Midbrain (tissue), 1 donor: ENCODE results near the gene SEC16B.

ENCODE experiments used
- DNase-seq: peaks from one replicate; lab custom pipeline; 2025; lab: John Stamatoyannopoulos, UW

Gene SEC16B

DNA sequence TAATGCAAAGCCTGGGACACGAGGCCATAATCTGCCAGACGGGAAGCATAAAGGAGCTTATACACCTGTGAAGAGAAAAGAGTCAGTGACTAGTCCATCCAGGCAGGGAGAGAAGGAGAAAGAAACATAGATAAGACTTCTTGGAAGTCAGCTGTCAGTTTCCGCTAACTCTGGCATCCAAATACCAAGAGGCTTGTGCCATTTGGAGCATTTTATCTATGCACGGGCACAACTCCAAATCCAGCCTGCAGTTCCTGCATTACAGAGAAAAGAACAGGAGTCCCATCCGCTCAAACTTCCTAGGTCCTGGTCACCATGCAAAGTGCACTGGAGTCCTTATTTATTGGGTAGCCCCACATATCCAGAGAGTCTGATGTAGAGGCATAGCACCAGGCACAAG lies 27.9 kb downstream of the SEC16B start:
- no peak for DNase-seq

DNA sequence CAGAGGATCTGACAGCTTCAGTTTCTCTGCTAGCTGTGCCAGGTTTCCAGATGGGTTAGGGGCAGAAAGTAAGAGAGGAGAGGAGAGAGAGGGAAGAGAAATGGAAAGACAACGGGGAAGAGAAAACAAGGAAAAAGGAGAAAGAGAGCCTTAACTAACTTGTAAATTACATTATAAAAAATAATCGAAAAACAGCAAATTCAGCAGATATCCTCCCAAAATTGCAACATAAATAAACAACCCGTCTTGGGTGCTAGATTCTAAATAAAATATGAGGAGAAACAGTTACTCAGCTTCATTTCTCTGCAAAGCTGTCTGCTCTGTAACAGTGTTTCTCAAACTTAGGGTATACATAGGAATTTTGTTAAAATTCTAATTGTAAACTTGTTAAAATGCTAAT lies 29.2 kb downstream of the SEC16B start:
- no peak for DNase-seq

DNA sequence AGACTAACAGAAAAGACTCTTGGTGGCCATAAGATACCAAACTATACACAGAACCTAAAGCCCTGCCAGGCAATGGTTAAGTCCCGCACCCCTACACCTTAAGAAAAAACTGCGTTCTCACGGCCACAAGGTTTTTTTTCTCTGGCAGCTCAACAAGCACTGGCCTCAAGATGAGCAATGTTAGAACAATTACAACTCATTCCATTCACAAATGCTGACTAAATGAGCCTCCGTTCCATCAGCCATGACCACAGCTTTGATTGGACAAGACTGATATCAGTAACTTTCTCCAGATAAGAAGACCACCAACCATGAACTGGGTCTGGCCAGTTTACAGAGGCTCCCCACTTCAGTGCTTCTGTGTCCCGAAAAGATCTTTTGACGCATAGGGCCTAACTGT lies 31.9 kb downstream of the SEC16B start:
- no peak for DNase-seq

DNA sequence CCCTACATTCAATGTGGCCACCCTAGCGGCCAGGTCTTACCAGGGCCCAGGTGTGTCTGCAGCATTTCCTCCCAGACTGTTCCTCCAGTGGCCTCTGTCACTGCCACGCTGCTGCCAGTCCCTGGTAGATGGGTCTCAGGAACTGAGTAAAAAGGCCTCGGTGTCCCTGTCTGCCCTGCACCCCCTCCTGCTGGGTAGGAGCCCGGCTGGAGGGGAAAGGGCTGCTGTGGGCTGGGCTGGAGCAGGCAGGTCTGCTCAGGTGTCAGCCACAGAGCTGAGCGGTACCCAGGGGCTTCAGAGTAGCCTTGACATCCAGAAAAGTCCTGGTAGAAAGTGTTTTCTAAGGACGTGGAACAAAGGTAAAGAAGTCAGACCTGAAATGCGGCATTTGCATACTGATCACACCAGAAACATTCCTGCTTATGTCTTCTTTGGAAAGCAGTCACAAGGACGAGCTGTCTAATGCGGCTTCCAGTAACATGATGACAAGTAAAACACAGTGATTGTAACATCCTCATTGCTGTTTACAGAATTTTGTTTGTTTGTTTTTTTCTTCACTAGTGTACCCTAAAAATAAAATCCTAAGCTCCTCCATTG lies 32.6 kb downstream of the SEC16B start:
- no peak for DNase-seq

DNA sequence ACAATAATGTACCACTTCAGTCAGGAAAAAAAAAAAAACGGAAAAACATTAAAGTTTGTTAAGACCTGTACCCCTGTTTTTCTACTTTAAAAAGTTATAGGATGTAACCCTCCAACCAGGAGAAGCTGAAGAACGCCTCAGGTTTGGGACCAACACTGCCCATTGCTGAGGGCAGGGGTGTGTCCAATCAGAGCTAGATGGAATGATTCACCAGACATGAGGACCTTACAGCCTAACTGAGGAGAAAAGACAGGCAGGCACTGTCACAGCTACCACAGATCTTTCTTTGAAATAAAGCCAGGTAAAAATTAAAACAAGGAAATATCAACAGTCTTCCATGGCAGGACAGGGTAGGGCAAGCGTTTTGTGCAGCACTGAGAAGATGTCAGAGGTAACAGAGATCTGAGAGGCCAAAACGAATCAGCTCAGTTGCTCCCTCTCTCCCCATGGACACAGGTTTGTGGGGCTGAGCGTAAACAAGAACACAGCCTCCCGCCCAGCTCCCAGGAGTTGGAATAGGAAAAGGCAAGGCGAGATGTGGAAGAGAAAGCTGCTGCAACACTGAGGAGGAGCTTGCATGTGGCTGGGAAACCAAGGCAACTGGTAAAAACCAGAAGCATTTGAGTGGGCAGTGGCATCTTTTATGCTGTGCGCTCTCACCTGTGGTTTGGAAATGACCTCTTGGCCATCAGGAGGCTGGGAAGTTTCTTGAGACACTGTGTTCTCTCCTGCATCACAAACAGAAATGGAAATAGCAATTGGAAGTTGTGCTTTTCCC lies 34.0 kb downstream of the SEC16B start:
- no peak for DNase-seq

DNA sequence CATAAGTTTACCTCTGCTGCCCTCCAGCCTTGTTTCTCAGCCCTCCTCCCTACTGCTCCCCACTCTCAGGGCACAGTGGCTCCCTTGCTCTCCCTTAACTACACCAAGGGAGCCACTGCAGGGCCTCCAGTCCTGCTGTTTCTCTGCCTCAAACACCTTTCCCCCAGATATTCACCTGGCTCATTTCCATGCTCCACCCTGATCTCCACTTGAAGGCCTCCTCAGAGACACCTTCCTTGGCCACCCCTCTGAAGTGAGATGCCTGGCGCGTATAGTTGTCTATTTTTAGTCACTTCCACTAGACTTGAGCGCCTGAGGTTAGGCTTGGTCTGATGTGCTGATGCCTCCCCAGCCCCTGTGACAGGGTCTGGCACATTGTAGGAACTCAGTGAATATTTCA lies 34.9 kb downstream of the SEC16B start:
- no peak for DNase-seq

DNA sequence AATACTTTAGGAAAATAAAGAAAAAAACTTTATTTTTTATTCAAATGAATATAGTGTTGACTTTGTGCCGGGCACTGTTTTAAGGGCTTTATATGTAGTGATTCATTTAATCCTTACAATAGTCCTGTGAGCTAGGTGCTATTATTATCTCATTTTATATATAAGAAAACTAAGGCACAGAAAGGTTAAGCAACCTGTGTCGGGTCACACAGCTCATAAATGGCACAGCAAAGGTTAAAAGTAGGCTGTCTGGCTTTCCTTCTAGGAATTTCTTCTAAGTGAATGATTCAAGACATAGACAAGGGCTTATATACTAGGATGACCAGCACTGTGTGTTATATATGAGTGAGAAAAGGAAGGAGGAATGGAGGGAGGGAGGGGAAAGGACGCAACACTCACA lies 35.4 kb downstream of the SEC16B start:
- no peak for DNase-seq

DNA sequence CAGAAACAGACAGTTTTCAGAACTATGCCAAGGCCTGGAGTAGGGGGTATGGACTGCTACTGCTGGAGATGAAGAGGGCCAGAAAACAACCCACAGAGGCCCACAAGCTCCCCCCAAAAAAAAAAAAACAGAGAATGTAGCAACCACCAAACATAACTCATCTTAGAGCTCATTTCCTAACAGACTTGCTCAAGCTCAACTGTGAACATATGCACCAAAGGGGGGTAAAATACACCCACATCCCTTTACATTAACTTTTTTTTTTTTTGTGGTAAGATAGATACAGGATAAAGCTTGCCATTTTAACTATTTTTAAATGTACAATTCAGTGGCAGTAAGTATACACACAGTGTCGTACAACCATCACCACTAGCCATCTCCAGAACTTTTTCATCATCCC lies 36.0 kb downstream of the SEC16B start:
- no peak for DNase-seq

DNA sequence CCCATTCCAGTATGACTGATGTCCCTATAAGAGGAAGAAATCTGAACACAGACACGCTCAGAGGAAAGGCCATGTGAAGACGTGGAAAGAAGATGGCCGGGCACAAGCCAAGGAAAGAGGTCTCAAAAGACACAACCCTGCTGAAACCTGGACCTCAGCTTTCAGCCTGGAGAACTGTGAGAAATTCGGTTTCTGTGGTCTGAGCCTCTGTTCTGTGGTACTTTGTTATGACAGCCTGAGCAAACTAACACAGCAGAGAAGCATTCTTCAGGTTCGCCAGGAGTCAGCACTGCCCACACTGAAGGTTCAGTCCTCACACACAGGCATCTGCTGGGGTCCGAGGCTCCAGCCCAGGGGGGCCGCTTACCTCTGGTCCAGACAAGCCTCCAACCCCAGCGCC lies 37.7 kb downstream of the SEC16B start:
- DNase-seq, result no peak

DNA sequence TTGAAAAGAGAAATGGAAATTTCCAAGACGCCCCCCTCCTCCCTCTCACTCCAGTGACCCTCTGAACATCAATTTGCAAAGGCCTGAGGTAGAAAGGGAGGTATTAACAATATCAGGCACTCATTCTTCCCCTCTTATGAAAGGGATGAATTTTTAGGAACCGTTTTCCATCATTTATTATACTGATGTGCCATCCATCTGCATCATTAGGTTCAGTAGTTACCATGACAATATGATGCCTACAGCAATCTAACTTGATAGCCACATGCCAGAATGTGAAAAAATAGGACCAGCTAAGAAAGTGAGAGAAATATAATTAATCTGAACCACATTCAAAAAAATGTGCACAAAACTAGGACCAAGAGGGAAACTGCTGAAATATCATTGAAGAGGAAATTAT lies 40.9 kb downstream of the SEC16B start:
- DNase-seq, result no peak

DNA sequence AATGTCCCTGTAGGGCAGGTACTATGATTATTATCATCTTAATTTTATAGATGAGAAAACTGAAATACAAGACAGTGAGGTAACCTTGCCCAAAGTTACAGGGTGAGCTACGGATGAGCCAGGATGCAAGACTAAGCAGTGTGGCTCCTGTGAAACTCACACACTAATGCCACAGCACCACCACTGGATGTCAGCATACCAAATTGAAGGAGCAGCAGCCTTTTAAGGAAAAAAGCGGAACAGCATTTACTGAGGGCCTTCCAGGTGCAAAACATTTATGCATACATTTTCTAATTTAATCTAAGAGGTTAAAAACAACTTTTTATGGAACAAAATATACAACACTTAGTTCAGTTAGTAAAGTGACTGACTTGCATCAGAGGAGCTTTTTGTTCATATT lies 41.7 kb downstream of the SEC16B start:
- DNase-seq, result peak; percentile 16

DNA sequence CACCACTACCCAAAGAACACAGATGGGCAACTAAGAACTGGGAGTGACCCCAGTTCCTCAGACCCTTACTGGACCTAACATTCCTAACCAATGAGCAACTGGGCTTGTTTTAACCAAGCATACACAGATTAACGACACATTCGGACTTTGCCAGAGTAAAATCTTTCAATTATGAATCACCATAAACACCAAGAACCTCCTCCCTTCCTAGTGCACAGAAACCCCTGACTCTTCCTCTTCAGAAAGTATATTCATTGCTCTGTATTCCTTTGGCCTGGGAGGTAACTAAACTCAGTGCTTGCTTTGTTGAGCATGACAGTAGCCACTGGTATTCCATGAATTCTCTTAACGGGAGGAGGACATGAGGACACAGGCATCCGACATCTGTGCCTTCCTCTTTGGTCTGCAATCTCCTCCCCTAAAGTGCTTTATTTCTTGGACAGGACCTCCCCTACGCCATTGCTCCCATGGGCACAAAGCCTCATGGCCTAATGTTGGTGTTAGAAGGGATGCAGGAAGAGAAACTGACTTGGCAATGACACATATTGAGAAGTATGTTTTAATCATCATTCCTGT lies 42.7 kb downstream of the SEC16B start:
- no peak for DNase-seq

DNA sequence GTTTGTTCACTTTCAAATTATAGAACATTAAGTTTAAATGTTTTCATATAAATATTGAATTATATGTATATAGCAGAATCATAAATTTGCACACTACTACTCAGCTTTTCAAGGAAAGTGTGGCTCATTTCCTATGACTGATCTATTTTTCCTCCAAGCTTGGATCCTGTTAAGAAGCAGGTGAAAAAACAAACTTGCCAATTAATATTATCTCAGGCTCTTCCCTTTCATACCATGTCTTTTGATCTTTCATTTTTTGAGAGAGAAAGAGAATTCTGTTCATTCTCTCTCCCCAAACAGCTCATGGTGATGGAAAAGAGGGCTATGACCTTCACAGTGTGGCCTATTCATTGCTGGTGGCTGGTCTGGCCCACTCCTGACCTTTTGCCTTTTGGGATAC lies 43.7 kb downstream of the SEC16B start:
- DNase-seq, result no peak

DNA sequence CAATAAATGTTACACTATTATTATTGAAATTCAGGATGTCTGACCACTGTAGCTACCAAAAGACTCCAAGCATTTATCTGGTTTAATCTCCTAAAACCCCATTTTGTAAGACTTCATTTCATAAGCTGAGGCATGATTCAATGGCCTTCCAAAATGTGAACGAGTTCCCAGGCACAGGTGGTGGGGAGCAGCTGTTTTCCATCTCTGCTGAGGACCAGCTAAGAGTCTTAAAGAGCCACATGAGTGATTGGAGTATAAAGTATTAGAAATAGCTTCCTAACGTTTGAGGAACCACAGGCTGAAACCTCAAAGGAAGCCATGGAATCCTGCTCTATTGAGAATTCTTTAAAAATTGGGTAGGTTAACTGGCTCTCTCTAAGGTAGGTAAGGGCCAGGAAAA lies 44.9 kb downstream of the SEC16B start:
- no peak for DNase-seq

DNA sequence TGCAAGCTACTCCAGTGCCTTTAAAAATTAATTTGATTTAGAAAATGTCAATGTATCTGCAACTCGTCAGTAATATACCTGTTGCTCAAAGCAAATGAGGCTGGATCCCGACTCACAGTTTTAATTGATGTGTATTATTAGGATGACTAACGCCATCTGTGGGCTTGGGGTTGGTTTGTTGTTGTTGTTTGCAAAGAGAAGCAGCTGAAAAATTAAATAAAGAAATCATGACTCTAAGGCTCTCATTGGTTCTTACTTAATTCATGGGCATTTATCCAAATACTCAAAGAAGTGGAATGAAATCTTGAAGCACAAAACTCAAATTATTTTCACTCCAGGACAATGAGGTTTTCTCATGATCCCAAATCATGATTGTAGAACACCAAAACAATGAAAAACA lies 46.4 kb downstream of the SEC16B start:
- no peak for DNase-seq

DNA sequence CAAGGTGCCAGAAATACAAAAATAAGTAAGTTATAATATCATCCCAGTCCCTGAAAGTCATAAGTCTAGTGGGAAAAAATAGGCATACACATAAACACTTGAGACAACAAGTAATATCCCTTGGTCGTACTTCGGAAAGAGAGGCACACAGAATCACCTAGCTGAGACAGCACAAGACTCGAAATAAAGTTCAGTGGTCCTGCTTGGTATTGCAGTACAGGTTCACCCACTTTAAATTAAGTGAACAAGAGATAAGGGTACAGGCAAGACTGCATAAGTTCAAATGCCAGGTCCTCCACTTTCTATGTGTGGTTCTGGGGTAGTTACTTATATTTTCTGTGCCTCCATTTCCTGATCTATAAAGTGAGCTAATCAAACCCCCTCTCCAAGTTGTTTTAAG lies 47.6 kb downstream of the SEC16B start:
- DNase-seq, result no peak

DNA sequence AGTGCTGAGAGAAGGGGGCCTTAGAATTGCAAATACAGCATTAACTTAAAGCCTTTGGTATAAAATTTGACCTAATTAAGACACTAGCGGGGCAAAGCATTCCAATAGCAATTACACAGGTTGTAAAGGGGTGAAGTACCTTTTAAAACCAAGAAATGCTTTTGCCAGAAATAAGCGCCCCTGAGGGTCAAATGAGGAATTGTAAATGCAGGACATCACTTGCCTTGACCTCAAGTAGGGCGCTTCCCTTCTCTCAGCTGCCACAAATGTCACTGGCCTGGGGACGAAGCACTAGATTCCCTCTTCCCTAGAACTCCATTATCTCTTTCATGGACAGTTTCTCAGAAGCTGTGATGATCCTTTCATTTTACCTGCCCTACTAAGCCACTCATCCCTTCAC lies 48.3 kb downstream of the SEC16B start:
- no peak for DNase-seq

DNA sequence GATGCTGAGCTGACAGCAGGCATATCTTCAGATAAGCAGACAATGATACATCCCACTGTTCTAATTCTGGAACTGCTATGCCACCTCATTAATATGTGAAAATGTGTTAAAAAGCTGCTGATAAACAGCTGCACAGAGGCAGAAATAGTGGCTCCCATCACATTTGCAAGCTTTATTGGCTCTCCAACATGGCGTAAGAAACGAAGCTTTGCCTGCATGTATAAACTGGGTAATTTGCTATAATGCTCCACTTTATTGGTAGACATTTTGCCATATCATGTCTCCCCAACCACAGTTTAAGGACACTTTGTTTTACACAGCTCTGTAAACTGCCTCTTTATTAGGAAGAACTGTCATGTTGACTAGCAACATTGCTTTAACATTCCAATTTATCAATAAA lies 49.8 kb downstream of the SEC16B start:
- no peak for DNase-seq

DNA sequence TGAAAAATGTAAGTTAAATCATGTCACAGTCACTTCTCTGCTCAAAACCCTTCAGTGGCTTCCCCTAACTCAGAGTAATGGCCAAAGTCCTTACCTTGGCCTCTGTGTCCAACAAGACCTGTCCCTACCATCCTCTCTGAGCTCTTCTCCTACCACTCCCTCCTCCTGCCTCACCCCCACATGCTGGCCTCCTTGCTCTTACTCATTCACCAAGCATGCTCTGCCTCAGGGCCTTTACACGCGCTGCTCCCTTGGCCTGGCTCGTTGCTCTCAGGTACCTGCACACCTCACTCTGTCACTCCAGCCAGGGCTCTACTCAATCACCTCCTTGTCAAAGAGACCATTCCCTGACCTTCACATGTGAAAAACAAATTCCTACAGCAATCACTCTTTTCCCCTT lies 54.2 kb downstream of the SEC16B start:
- no peak for DNase-seq

DNA sequence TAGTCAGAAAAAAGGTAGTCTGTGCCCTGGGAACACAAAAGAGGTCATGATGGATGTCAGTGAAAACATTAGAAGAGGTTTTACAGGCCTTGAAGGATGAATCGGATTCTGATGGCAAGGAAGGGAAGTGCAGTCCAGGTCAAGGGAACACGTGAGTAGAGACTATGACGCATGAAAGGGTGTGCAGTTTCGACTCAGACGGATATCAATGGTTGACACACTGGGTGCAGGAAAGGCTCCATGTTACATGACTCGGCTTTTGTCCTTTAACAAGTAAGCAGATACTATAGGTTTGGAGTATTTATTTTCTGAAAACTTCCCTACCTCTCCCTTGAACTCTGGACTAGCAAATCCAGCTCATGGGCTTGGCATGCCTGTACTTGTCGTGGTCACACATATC lies 55.3 kb downstream of the SEC16B start:
- no peak for DNase-seq

DNA sequence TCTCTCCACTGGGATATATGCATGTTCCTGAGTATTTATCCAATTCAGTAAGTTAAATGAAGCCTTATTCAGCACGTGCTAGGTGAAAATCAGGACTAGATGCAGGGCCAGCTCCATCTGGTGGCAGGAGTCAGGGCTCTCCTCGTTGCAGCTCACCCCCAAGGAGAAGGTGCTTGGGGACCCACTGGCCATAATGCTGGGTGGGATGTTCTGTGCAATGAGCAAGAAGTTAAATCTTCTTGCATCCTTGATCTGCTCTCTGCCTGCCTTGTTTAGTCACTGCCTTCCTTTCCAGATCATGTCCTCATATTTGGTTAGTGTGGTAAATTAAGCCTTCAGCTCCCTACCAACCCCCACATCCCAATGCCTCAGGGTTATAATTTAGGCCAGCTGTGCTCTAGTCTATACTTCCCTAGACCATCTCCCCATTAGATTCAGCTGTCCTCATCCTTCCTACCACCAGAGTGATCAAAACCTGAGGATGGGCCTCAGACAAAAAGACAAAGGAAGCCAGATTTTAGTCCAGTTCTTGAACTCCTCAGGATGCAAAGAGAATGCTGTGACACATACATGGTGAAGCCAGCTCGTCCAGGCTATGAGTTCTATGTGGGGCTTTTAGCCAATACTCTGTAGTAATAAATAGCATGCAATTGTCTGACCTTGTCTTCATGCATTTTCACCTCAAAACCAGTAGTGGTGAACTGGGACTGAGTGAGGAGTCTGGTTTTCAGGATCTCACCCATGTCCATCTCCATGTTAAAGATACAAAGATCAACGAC lies 55.9 kb downstream of the SEC16B start:
- DNase-seq, result no peak

DNA sequence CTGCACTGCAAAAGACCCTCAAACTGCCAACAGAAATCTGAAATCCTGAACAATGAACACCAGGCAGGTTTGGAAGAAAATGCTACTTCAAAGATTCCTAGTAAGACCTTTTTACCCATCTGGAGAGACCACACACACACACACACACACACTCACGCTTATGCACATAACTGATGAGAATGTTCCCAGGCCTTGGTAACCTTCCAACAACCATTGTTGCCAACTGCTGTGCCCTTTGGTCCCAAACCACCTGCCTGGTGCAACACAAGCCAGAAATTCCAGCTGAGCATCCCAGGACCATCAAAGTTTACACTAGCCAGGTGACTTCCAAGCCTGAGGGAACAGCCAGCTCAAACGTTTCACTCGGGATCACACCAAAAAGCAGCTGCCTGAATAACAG lies 56.9 kb downstream of the SEC16B start:
- no peak for DNase-seq

DNA sequence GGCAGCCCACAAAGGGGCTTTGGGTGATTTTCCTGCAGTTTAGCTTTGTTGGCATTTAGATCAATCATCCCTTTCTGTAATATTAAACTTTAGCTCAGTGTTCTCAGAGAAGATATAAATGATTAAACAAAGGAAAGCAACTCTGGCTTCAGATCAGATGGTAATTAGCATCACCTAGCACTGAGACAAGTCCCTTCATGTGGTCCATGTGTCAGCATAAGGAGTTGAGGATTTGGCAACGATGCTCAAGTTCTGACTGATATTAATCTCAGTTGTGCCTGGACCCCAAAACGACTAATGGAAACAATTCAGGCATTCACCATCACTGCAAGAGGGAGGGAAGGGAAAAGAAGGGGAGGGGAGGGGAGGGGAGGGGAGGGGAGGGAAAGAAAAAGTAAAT lies 60.4 kb downstream of the SEC16B start:
- DNase-seq, result no peak
